ENCODE measurements around the gene CSRNP2. TPM values are rescaled to one million over a fixed set of nuclear protein-coding genes. Genes with fewer than 3 reads are reported as not detected.

The CSRNP2 gene
- total RNA-seq, 3 donors from 2014 or later: 20.7 to 22.5 (median 21.5) TPM

DNA sequence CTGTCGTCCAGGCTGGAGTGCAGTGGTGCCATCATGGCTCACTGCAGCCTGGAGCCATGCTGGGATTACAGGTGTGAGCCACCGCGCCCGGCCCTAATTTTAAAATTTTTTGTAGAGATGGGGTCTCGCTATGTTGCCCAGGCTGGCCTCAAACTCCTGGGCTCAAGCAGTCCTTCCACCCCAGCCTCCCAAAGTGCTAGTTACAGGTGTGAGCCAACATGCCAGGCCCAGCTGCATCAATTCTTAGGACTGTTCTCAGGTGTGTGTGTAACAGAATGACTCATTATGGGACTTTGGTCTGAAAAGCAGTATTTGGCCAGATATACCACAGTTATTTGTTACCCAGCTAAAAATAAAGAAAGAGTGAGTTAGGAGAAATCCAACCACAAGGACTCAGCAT lies 17.9 kb downstream of the CSRNP2 start:
- no peak for ATAC-seq
- no peaks in the 10 kb centered on the region for H3K27me3 Mint-ChIP-seq (ENCODE audit: low read depth)
- peaks cover 35% of the 10 kb centered on the region for H3K36me3 Mint-ChIP-seq (ENCODE audit: insufficient read depth)
- no peak overlapping the region for H3K4me3 Mint-ChIP-seq
- no peaks in the 10 kb centered on the region for H3K4me1 Mint-ChIP-seq (ENCODE audit: low read depth)
- no peaks in the 10 kb centered on the region for H3K9me3 Mint-ChIP-seq
- DNase-seq: no peak

DNA sequence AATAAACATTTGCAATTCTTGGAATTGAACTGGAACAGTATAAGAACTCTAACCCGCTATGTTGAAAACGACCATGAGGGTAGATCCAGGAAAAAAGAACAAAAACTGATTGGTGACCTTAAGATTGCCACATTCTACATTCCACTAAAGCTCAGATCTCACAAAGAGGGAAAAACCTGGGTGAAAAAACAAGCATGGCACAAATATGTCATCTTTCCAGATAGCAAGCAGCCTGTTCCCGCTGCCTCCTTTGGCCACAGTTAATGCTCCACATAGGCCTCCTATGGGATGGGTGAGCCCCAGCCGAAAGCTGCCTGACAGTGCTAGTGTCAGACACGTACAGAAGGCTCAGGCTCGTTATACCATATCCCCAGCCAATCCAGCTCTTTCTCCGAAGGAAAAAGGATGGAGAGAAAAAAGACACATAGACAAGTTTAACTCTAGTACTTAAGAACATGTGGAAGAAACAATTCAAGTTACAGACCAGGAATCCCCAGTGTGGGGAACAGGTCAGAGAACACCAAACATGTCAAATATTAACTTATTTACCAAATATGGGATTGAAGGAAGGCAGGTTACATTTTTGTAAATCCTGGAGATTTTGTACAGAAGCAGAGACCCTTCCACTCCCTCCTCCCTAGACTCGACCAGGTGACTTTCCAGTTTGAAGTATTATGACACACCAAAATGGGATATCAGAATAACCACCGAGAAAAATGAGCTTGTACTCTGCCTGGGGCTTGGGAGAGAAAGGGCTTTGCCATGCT lies 20.6 kb downstream of the CSRNP2 start:
- Mint-ChIP-seq H3K4me3 (no peak overlapping the region), H3K4me1 (ENCODE audit: low read depth) (no peaks in the 10 kb centered on the region), H3K27me3 (ENCODE audit: low read depth) (no peaks in the 10 kb centered on the region), H3K9me3 (no peaks in the 10 kb centered on the region), H3K36me3 (ENCODE audit: insufficient read depth) (peaks cover 43% of the 10 kb centered on the region)
- DNase-seq (no peak), ATAC-seq (no peak)

DNA sequence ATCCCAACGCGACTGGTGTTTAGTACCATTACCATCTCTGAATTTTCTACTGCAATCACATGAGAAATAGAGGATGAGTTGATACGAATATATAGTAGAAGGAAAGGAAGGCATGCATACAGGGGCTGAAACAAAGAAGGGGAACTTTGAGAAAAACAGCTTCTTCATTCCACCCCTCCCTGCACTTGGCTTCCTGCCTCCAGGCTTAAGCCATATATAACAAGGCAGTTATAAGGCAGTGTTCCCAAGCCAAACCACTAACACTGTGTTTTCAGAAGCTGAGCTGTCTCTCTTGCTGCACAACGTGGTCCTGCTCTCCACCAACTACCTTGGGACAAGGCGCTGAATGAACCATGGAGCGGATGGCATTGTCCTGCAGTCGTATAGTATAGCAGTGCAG lies 24.3 kb downstream of the CSRNP2 start:
- H3K27me3 Mint-ChIP-seq (ENCODE audit: low read depth): no peaks in the 10 kb centered on the region
- ATAC-seq (no peak), DNase-seq (no peak)
- H3K36me3 Mint-ChIP-seq (ENCODE audit: insufficient read depth): peaks cover 35% of the 10 kb centered on the region
- H3K9me3 Mint-ChIP-seq: no peaks in the 10 kb centered on the region
- no peak overlapping the region for H3K4me3 Mint-ChIP-seq
- H3K4me1 Mint-ChIP-seq (ENCODE audit: low read depth): no peaks in the 10 kb centered on the region

DNA sequence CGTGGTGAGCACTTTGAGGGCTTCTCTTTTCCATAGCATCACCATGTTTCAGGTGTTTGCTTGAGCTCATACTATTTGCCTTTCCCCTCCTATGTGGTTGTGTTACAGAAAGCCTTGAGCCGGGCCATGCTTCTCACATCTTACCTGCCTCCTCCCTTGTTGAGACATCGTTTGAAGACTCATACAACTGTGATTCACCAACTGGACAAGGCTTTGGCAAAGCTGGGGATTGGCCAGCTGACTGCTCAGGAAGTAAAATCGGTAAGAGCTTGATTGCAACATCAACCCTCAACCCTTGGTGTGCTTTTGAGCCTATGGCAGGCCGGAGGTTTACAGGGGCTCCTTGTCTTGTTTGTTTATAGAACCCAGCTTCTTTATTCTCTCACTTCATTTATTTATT lies 27.2 kb downstream of the CSRNP2 start:
- no peaks in the 10 kb centered on the region for H3K27me3 Mint-ChIP-seq (ENCODE audit: low read depth)
- H3K9me3 Mint-ChIP-seq: no peaks in the 10 kb centered on the region
- no peak overlapping the region for H3K4me3 Mint-ChIP-seq
- H3K36me3 Mint-ChIP-seq (ENCODE audit: insufficient read depth): peaks cover 41% of the 10 kb centered on the region
- DNase-seq (no peak), ATAC-seq (no peak)
- peaks cover 5% of the 10 kb centered on the region for H3K4me1 Mint-ChIP-seq (ENCODE audit: low read depth)

GRCh38 chr12:51055060-51055459 lies 28.3 kb downstream of the CSRNP2 start:
- H3K36me3 Mint-ChIP-seq (ENCODE audit: insufficient read depth): peaks cover 37% of the 10 kb centered on the region
- H3K4me3 Mint-ChIP-seq: no peak overlapping the region
- ATAC-seq (no peak), DNase-seq (no peak)
- peaks cover 5% of the 10 kb centered on the region for H3K4me1 Mint-ChIP-seq (ENCODE audit: low read depth)
- no peaks in the 10 kb centered on the region for H3K27me3 Mint-ChIP-seq (ENCODE audit: low read depth)
- H3K9me3 Mint-ChIP-seq: no peaks in the 10 kb centered on the region

DNA sequence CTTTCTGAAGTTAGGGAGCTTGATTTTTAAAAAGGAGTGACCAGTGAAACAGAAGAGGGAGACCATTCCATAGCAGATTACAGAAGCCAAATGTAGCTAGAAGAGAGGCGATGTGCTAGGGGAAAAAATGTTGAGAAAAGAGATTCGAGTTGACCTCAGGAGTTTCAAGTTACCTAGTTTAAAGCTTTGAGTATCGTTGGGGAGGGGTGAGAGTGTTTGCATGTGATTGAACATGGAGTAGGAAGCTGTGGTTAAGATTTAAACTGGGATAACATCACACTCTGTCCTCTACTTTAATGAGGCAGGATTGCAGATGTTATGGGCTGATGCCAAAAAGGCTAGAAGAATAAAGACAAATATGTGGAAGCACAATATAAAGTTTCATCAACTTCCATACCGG lies 31.6 kb downstream of the CSRNP2 start:
- no peak overlapping the region for H3K4me3 Mint-ChIP-seq
- H3K9me3 Mint-ChIP-seq: no peaks in the 10 kb centered on the region
- DNase-seq: no peak
- H3K4me1 Mint-ChIP-seq (ENCODE audit: low read depth): peaks cover 24% of the 10 kb centered on the region
- H3K27me3 Mint-ChIP-seq (ENCODE audit: low read depth): no peaks in the 10 kb centered on the region
- no peak for ATAC-seq
- H3K36me3 Mint-ChIP-seq (ENCODE audit: insufficient read depth): peaks cover 23% of the 10 kb centered on the region

DNA sequence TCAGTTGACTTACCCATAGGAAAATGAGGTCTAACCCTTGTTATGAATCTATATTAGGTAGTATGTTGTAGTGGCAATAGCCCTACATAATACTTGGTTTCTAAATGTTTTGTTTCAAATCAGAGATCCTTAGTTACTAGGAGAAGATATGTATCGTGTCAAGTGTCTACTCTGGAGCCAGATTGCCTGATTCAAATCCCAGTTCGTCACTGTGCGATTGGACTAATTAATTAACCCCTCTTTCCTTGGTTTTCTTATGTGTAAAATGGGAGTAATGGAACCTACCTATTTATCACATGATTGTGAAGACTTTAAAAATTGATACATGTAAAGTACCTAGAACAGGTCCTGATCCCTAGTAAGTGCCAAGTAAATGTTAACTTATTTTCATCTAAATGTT lies 33.9 kb downstream of the CSRNP2 start:
- peak overlapping the region; percentile 97 for H3K4me3 Mint-ChIP-seq
- no peaks in the 10 kb centered on the region for H3K27me3 Mint-ChIP-seq (ENCODE audit: low read depth)
- DNase-seq: no peak
- peaks cover 25% of the 10 kb centered on the region for H3K4me1 Mint-ChIP-seq (ENCODE audit: low read depth)
- H3K9me3 Mint-ChIP-seq: no peaks in the 10 kb centered on the region
- ATAC-seq: no peak
- peaks cover 15% of the 10 kb centered on the region for H3K36me3 Mint-ChIP-seq (ENCODE audit: insufficient read depth)

- no peak for DNase-seq
- H3K36me3 Mint-ChIP-seq (ENCODE audit: insufficient read depth): peaks cover 9% of the 10 kb centered on the region
- no peaks in the 10 kb centered on the region for H3K9me3 Mint-ChIP-seq
- ATAC-seq: no peak
- peak overlapping the region; percentile 97 for H3K4me3 Mint-ChIP-seq
- H3K27me3 Mint-ChIP-seq (ENCODE audit: low read depth): no peaks in the 10 kb centered on the region
- peaks cover 25% of the 10 kb centered on the region for H3K4me1 Mint-ChIP-seq (ENCODE audit: low read depth)
Observed at GRCh38 chr12:51048661-51049251, 34.6 kb downstream of the CSRNP2 start.

DNA sequence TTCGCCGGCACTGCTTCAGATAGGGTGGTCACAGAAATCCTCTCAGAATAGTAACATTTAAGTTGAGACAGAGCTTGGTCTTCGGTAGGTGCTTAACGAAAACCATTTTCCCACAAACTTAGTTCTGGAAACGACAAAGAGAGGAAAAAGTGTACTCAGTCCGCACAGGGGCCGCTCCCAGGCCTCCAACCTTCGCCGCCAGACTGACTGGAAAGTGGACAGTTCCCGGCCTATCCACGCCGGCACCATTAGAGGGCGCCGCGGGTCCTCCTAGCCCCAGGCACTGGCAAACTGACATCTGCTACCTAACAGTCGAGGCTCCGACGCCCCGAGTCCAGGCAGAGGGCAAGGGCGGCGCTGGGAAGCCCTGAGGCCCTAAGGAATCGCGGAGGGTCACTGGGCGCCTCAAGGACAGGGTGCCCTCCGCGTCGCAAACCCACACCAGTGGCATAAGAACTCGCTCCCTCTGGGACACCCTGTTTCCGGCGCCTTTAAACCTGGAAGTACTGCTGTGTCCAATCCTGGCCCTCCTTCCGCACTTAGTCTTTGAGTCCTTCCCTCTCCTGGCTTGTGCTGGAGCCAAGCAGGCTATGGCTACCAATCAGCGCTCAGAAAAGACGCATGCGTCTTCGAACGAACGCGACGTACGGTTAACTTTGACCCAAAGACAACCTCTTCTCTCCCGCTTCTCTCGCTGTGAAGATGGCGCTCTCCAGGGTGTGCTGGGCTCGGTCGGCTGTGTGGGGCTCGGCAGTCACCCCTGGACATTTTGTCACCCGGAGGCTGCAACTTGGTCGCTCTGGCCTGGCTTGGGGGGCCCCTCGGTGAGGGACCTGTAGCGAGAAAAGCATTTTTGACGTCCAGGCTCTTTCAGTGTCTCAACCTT lies 35.5 kb downstream of the CSRNP2 start, which contains the start of gene LETMD1:
LETMD1 (plus strand) TSS at position 673 of the 886 bp plus-strand sequence; CDS start at position 703, 30 bp downstream.
- Mint-ChIP-seq H3K27me3 (ENCODE audit: low read depth) (no peaks in the 10 kb centered on the region), H3K9me3 (no peaks in the 10 kb centered on the region), H3K4me3 (peak within 1 kb of the TSS; percentile 97), H3K4me1 (ENCODE audit: low read depth) (peaks cover 25% of the 10 kb centered on the region), H3K36me3 (ENCODE audit: insufficient read depth) (peaks cover 6% of the 10 kb centered on the region)
- DNase-seq (peak; percentile 82), ATAC-seq (peak; percentile 98)

GRCh38 chr12:51036279-51036678 lies 47.1 kb downstream of the CSRNP2 start:
- Mint-ChIP-seq H3K4me3 (no peak overlapping the region), H3K36me3 (ENCODE audit: insufficient read depth) (no peaks in the 10 kb centered on the region), H3K4me1 (ENCODE audit: low read depth) (no peaks in the 10 kb centered on the region), H3K27me3 (ENCODE audit: low read depth) (no peaks in the 10 kb centered on the region), H3K9me3 (no peaks in the 10 kb centered on the region)
- DNase-seq (no peak), ATAC-seq (no peak)

- Mint-ChIP-seq H3K4me1 (ENCODE audit: low read depth) (no peaks in the 10 kb centered on the region), H3K27me3 (ENCODE audit: low read depth) (no peaks in the 10 kb centered on the region), H3K36me3 (ENCODE audit: insufficient read depth) (no peaks in the 10 kb centered on the region), H3K4me3 (no peak overlapping the region), H3K9me3 (no peaks in the 10 kb centered on the region)
- no peak for DNase-seq
- ATAC-seq: no peak
Observed at GRCh38 chr12:51033457-51034089, 49.8 kb downstream of the CSRNP2 start.

GRCh38 chr12:51033048-51033447 lies 50.3 kb downstream of the CSRNP2 start:
- no peak for DNase-seq
- ATAC-seq: no peak
- no peaks in the 10 kb centered on the region for H3K27me3 Mint-ChIP-seq (ENCODE audit: low read depth)
- H3K9me3 Mint-ChIP-seq: no peaks in the 10 kb centered on the region
- peaks cover 1% of the 10 kb centered on the region for H3K4me1 Mint-ChIP-seq (ENCODE audit: low read depth)
- no peaks in the 10 kb centered on the region for H3K36me3 Mint-ChIP-seq (ENCODE audit: insufficient read depth)
- no peak overlapping the region for H3K4me3 Mint-ChIP-seq

DNA sequence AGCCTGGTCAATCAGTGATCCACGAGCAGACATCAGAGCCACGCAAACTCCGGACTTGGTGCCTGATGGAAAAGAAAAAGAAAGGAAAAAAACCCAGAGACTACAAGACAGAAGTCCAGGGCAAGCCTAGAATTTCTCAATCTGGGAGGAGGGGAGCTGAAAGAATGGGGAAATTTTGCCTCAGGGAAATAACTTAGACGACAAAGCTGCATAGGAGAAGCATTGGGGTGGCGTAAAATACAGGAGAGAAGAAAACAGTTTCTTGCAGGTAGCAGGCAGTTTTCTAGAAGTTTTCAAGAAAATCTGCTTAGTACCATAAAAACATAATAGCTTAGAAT lies 54.6 kb downstream of the CSRNP2 start:
- Mint-ChIP-seq H3K4me3 (no peak overlapping the region), H3K9me3 (no peaks in the 10 kb centered on the region), H3K27me3 (ENCODE audit: low read depth) (no peaks in the 10 kb centered on the region), H3K36me3 (ENCODE audit: insufficient read depth) (no peaks in the 10 kb centered on the region), H3K4me1 (ENCODE audit: low read depth) (peaks cover 34% of the 10 kb centered on the region)
- DNase-seq (no peak), ATAC-seq (no peak)

- H3K36me3 Mint-ChIP-seq (ENCODE audit: insufficient read depth): no peaks in the 10 kb centered on the region
- DNase-seq: no peak
- no peaks in the 10 kb centered on the region for H3K9me3 Mint-ChIP-seq
- ATAC-seq: no peak
- H3K27me3 Mint-ChIP-seq (ENCODE audit: low read depth): no peaks in the 10 kb centered on the region
- peak overlapping the region; percentile 2 for H3K4me3 Mint-ChIP-seq
- peaks cover 39% of the 10 kb centered on the region for H3K4me1 Mint-ChIP-seq (ENCODE audit: low read depth)
Observed at GRCh38 chr12:51028126-51028812, 55.1 kb downstream of the CSRNP2 start.
